DND-41 (cell line): ENCODE data around the gene TAP1.

Source experiments
- CTCF ChIP-seq: IDR thresholded peaks from 2 replicates; pipeline ENCODE4 v1.5.1; 2012; ENCODE audit warnings: borderline replicate concordance, low read length, moderate library complexity, mild to moderate bottlenecking; ENCODE audit not compliant: poor library complexity, severe bottlenecking; ENCODE audit errors: extremely low read depth
- EZH2 ChIP-seq: IDR thresholded peaks from 3 replicates; pipeline ENCODE4 v1.6.1; 2012; ENCODE audit warnings: borderline replicate concordance, low read depth, mild to moderate bottlenecking, moderate library complexity, low read length, inconsistent platforms; ENCODE audit not compliant: severe bottlenecking

DNA sequence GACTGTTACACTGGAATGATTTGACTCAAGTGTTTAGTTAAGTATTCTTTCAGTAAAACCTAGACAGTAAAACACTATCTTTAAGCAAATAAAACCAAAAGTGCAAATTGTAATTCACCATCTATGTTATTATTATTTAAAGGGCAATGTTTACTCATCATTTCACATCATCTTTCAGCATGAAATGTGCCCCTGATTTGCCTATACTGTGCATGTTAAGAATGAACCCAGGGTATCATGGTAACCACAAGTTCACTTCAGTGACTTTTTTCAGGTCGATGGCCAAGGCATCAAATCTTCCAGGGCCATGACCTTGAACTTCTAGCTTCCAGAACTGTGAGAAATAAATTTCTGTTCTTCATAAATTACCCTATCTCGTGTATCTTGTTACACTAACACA lies 34.6 kb downstream of the TAP1 start:
- TF ChIP-seq CTCF (no peak), EZH2 (no peak)
